Lower leg skin (tissue), 3 donors: ENCODE results near the gene ATN1.

Experiments used
- CTCF ChIP-seq, 3 donors: fragments of 450-650 bp; IDR thresholded peaks; one replicate each; pipeline ENCODE4 v1.5.1; 2016; ENCODE audit warnings: antibody characterized with exemption in 3 of 3, mild to moderate bottlenecking in 3 of 3, moderate library complexity in 2 of 3
- POLR2A ChIP-seq, 2 donors: fragments of 450-650 bp; IDR thresholded peaks; one replicate each; pipeline ENCODE4 v1.6.1; 2016 to 2017; ENCODE audit warnings: antibody characterized with exemption in 2 of 2, mild to moderate bottlenecking in 1 of 2, moderate library complexity in 1 of 2

- TF ChIP-seq CTCF (IDR thresholded peaks at IDR 0.05) (no peak), POLR2A (IDR thresholded peaks at IDR 0.05) (no peak)
These were observed 38.0 kb downstream of the ATN1 start for GRCh38 chr12:6965714-6966113.
